H9 (cell line): ENCODE data around the gene METTL16. TPM values are rescaled to one million over a fixed set of nuclear protein-coding genes. Genes with fewer than 3 reads are reported as not detected.

Source experiments
- DNase-seq: peaks from one replicate; pipeline ENCODE4 v3.0.0-alpha.2; 2017
- H2AFZ ChIP-seq: one replicate; pipeline ENCODE4 v1.6.1; 2013; ENCODE audit warnings: mild to moderate bottlenecking, low read length, control low read depth, moderate library complexity
- H2AK5ac ChIP-seq: 2 replicates; pipeline ENCODE4 v1.6.1; 2013; ENCODE audit warnings: low read length, control low read depth, mixed read lengths; ENCODE audit not compliant: insufficient read length
- H2BK120ac ChIP-seq: one replicate; pipeline ENCODE4 v1.6.1; 2013; ENCODE audit warnings: low read depth, mild to moderate bottlenecking, low read length, control low read depth, inconsistent platforms; ENCODE audit not compliant: poor library complexity, severe bottlenecking
- H2BK12ac ChIP-seq: 2 replicates; pipeline ENCODE4 v1.6.1; 2013; ENCODE audit warnings: low read length, control low read depth, mixed read lengths, low read depth; ENCODE audit not compliant: insufficient read length
- H2BK15ac ChIP-seq: 2 replicates; pipeline ENCODE4 v1.6.1; 2013; ENCODE audit warnings: low read depth, low read length, control low read depth
- H2BK20ac ChIP-seq: one replicate; pipeline ENCODE4 v1.6.1; 2013; ENCODE audit warnings: low read depth, mild to moderate bottlenecking, low read length, control low read depth, inconsistent platforms; ENCODE audit not compliant: poor library complexity, severe bottlenecking
- H2BK5ac ChIP-seq: 2 replicates; pipeline ENCODE4 v1.6.1; 2013; ENCODE audit warnings: low read length, control low read depth, mixed read lengths; ENCODE audit not compliant: insufficient read length
- H3K14ac ChIP-seq: 2 replicates; pipeline ENCODE4 v1.6.1; 2013; ENCODE audit warnings: low read length, control low read depth; ENCODE audit not compliant: insufficient read depth
- H3K18ac ChIP-seq: 2 replicates; pipeline ENCODE4 v1.6.1; 2013; ENCODE audit warnings: low read depth, mild to moderate bottlenecking, mixed read lengths, low read length, control low read depth; ENCODE audit not compliant: insufficient read length
- H3K23ac ChIP-seq: 2 replicates; pipeline ENCODE4 v1.6.1; 2013; ENCODE audit warnings: low read length, control low read depth, mixed read lengths, low read depth; ENCODE audit not compliant: insufficient read length
- H3K23me2 ChIP-seq: 2 replicates; pipeline ENCODE4 v1.6.1; 2013; ENCODE audit warnings: low read depth, mild to moderate bottlenecking, mixed read lengths, low read length, control low read depth; ENCODE audit not compliant: insufficient read length, poor library complexity, severe bottlenecking
- H3K27ac ChIP-seq: 2 replicates; pipeline ENCODE4 v1.5.1; 2013; ENCODE audit warnings: low read length, control low read depth, mixed read lengths, low read depth; ENCODE audit not compliant: insufficient read length
- H3K27me3 ChIP-seq: 2 replicates; pipeline ENCODE4 v1.6.1; 2013; ENCODE audit warnings: low read length, control low read depth, inconsistent platforms; ENCODE audit not compliant: insufficient read depth
- H3K4ac ChIP-seq: 2 replicates; pipeline ENCODE4 v1.6.1; 2013; ENCODE audit warnings: low read depth, mild to moderate bottlenecking, control low read depth, inconsistent platforms, low read length, moderate library complexity
- H3K4me1 ChIP-seq: 2 replicates; pipeline ENCODE4 v1.6.1; 2013; ENCODE audit warnings: low read length, control low read depth, inconsistent platforms; ENCODE audit not compliant: insufficient read depth
- H3K4me2 ChIP-seq: 2 replicates; pipeline ENCODE4 v1.6.1; 2013; ENCODE audit warnings: low read length, control low read depth, mixed read lengths; ENCODE audit not compliant: insufficient read length, insufficient read depth
- H3K56ac ChIP-seq: 2 replicates; pipeline ENCODE4 v1.6.1; 2013; ENCODE audit warnings: low read depth, mild to moderate bottlenecking, mixed read lengths, low read length, control low read depth; ENCODE audit not compliant: insufficient read length
- H3K79me1 ChIP-seq: 2 replicates; pipeline ENCODE4 v1.6.1; 2013; ENCODE audit warnings: low read depth, mild to moderate bottlenecking, moderate library complexity, low read length, control low read depth, inconsistent platforms; ENCODE audit not compliant: insufficient read depth, poor library complexity, severe bottlenecking
- H3K79me2 ChIP-seq: 2 replicates; pipeline ENCODE4 v1.6.1; 2013; ENCODE audit warnings: low read length, control low read depth, inconsistent platforms; ENCODE audit not compliant: insufficient read depth
- H3K9ac ChIP-seq: 2 replicates; pipeline ENCODE4 v1.6.1; 2013; ENCODE audit warnings: low read length, control low read depth, mixed read lengths; ENCODE audit not compliant: insufficient read length; ENCODE audit errors: extremely low read depth
- H3K9me3 ChIP-seq: one replicate; pipeline ENCODE4 v1.6.1; 2013; ENCODE audit warnings: low read depth, low read length, inconsistent platforms; ENCODE audit not compliant: control insufficient read depth
- H3T11ph ChIP-seq: one replicate; pipeline ENCODE4 v1.6.1; 2013; ENCODE audit warnings: mild to moderate bottlenecking, low read length, control low read depth, inconsistent platforms
- H4K20me1 ChIP-seq: one replicate; pipeline ENCODE4 v1.6.1; 2013; ENCODE audit not compliant: control insufficient read depth, insufficient read length, insufficient read depth
- H4K5ac ChIP-seq: 2 replicates; pipeline ENCODE4 v1.6.1; 2013; ENCODE audit warnings: low read depth, mild to moderate bottlenecking, mixed read lengths, low read length, control low read depth; ENCODE audit not compliant: insufficient read length
- H4K8ac ChIP-seq: replicated peaks from 2 replicates; pipeline ENCODE4 v1.6.1; 2013; ENCODE audit warnings: low read length, control low read depth, mixed read lengths, low read depth; ENCODE audit not compliant: insufficient read length
- H4K91ac ChIP-seq: 2 replicates; pipeline ENCODE4 v1.6.1; 2013; ENCODE audit warnings: low read depth, mild to moderate bottlenecking, moderate library complexity, mixed read lengths, low read length, control low read depth; ENCODE audit not compliant: insufficient read length
- H3K27ac Mint-ChIP-seq, 3 experiments: 2 replicates in 2 of 3; 3 replicates in 1 of 3; pipeline ENCODE4 v1.8.0; 2020 to 2021; ENCODE audit warnings: mixed read lengths in 3 of 3, mild to moderate bottlenecking in 1 of 3, moderate library complexity in 1 of 3
- H3K27me3 Mint-ChIP-seq: 2 replicates; pipeline ENCODE4 v1.8.0; 2021; ENCODE audit warnings: low read depth, mild to moderate bottlenecking, moderate library complexity, mixed read lengths
- H3K36me3 Mint-ChIP-seq, 3 experiments: 2 replicates in 2 of 3; 3 replicates in 1 of 3; pipeline ENCODE4 v1.8.0; 2020 to 2021; ENCODE audit warnings: low read depth in 3 of 3, mixed read lengths in 3 of 3; ENCODE audit not compliant: insufficient read depth in 1 of 3
- H3K4me1 Mint-ChIP-seq, 2 experiments: 2 replicates each; pipeline ENCODE4 v1.8.0; 2020; ENCODE audit warnings: mixed read lengths in 2 of 2
- H3K4me3 Mint-ChIP-seq, 2 experiments: 2 replicates in 1 of 2; 3 replicates in 1 of 2; pipeline ENCODE4 v1.8.0; 2020 to 2021; ENCODE audit warnings: mild to moderate bottlenecking in 2 of 2, mixed read lengths in 2 of 2, moderate library complexity in 1 of 2
- H3K9me3 Mint-ChIP-seq, 2 experiments: 2 replicates in 1 of 2; 3 replicates in 1 of 2; pipeline ENCODE4 v1.8.0; 2020; ENCODE audit warnings: mild to moderate bottlenecking in 2 of 2, mixed read lengths in 2 of 2, moderate library complexity in 1 of 2
- CTCF ChIP-seq: fragments of 200-600 bp; sonication (generic); conservative IDR thresholded peaks from 3 replicates; pipeline ENCODE4 v1.8.0; 2021; ENCODE audit warnings: antibody characterized with exemption, mild to moderate bottlenecking
- WGBS: extraction: QIAGEN DNeasy Blood & Tissue Kit; methylation state at CpG from one replicate; pipeline ENCODE4 v1.1.7; 2013; ENCODE audit warnings: missing lambda C conversion rate, low lambda C conversion rate, mixed read lengths; ENCODE audit not compliant: insufficient read length; ENCODE audit errors: extremely low coverage; 5-methylcytosine and 5-hydroxymethylcytosine counted together
- total RNA-seq: library from RNA; stranded (reverse); gene quantifications from 2 replicates; pipeline ENCODE4 v1.2.1, GENCODE V29; 2021

METTL16 gene
- total RNA-seq, 1 experiment from 2014 or later: 55.4 TPM

DNA sequence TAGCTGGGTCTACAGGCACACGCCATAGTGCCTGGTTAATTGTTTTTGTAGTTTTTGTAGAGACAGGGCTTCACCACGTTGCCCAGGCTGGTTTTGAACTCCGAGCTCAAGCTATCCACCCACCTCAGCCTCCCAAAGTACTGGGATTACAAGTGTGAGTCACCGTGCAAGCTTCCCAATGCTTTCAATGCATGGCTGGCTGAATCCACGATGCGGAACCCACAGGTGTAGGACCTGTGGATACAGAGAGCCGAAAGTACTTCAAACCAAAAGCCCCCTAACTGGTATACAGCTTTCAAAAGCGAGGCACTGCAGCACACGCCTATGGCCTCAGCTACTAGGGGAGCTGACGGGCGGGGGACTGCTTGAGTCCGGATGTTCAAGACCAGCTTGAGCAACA is 44.8 kb downstream of the METTL16 start:
- H3K9ac ChIP-seq: no peak overlapping the region
- H3T11ph ChIP-seq: no peak overlapping the region
- H2BK12ac ChIP-seq: no peak overlapping the region
- H4K20me1 ChIP-seq: no peaks in the 10 kb centered on the region
- Mint-ChIP-seq H3K4me3 (no peak overlapping the region), H3K27me3 (no peaks in the 10 kb centered on the region), H3K9me3 (no peaks in the 10 kb centered on the region), H3K36me3 (peaks cover 28 to 62% (median 61%) of the 10 kb centered on the region in 3 experiments), H3K27ac (no peak overlapping the region), H3K4me1 (no peaks in the 10 kb centered on the region)
- no peak overlapping the region for H2BK5ac ChIP-seq
- H2BK15ac ChIP-seq: no peak overlapping the region
- no peaks in the 10 kb centered on the region for H3K27me3 ChIP-seq
- no peak overlapping the region for H3K4ac ChIP-seq
- no peak for TF ChIP-seq CTCF
- H4K91ac ChIP-seq: no peak overlapping the region
- no peak overlapping the region for H3K4me2 ChIP-seq
- WGBS: no CpG with 5 or more reads among the region's 12 CpGs
- no peak overlapping the region for H4K8ac ChIP-seq
- no peak overlapping the region for H3K56ac ChIP-seq
- no peak overlapping the region for H2AFZ ChIP-seq
- H3K79me1 ChIP-seq: no peaks in the 10 kb centered on the region
- no peak overlapping the region for H3K14ac ChIP-seq
- no peak overlapping the region for H2AK5ac ChIP-seq
- no peak for DNase-seq
- no peak overlapping the region for H4K5ac ChIP-seq
- H3K23me2 ChIP-seq: no peaks in the 10 kb centered on the region
- H2BK20ac ChIP-seq: no peak overlapping the region
- H3K27ac ChIP-seq: no peak overlapping the region
- no peak overlapping the region for H3K23ac ChIP-seq
- no peak overlapping the region for H3K18ac ChIP-seq
- no peaks in the 10 kb centered on the region for H3K4me1 ChIP-seq
- no peaks in the 10 kb centered on the region for H3K9me3 ChIP-seq
- no peaks in the 10 kb centered on the region for H3K79me2 ChIP-seq
- no peak overlapping the region for H2BK120ac ChIP-seq
